Upper lobe of left lung (tissue), 4 donors: ENCODE results near the gene SOSTDC1.

Experiments used
- CTCF ChIP-seq, 6 experiments: fragments of 450-650 bp in 4 of 6; fragments of 200-600 bp in 2 of 6; sonication (generic) in 2 of 6; IDR thresholded peaks; one replicate each; pipeline ENCODE4 v1.5.1; 2016 to 2019; ENCODE audit warnings: antibody characterized with exemption in 6 of 6
- POLR2A ChIP-seq, 4 donors: fragments of 450-650 bp; IDR thresholded peaks; one replicate each; pipeline ENCODE4 v1.5.1; 2016 to 2017; ENCODE audit warnings: antibody characterized with exemption in 4 of 4, mild to moderate bottlenecking in 2 of 4
- POLR2AphosphoS5 ChIP-seq, 2 donors: sonication (generic); formaldehyde crosslinking; IDR thresholded peaks; one replicate each; pipeline ENCODE4 v1.5.1; 2017; ENCODE audit warnings: antibody characterized with exemption in 2 of 2

GRCh38 chr7:16419859-16420258 lies 45.7 kb downstream of the SOSTDC1 start:
- TF ChIP-seq POLR2A (IDR thresholded peaks at IDR 0.05) = no peak
- no peak for TF ChIP-seq CTCF (IDR thresholded peaks at IDR 0.05)
- no peak for TF ChIP-seq POLR2AphosphoS5 (IDR thresholded peaks at IDR 0.05)
